HG03342 (cell line): ENCODE results near the gene MYH15.

ENCODE experiments used
- ATAC-seq: cut with Tn5 transposase; IDR thresholded peaks from one replicate; pipeline ENCODE4 v1.9.1; 2021; ENCODE audit warnings: mild to moderate bottlenecking, moderate library complexity; ENCODE audit not compliant: unreplicated experiment

MYH15 gene

GRCh38 chr3:108510496-108510895, at the start of gene MYH15:
Gene MYH15 (minus strand): TSS chr3:108510596. CDS start chr3:108510530, 66 bp downstream.
- ATAC-seq = no peak

GRCh38 chr3:108555966-108556581, 45.7 kb upstream of the MYH15 start:
- no peak for ATAC-seq

DNA sequence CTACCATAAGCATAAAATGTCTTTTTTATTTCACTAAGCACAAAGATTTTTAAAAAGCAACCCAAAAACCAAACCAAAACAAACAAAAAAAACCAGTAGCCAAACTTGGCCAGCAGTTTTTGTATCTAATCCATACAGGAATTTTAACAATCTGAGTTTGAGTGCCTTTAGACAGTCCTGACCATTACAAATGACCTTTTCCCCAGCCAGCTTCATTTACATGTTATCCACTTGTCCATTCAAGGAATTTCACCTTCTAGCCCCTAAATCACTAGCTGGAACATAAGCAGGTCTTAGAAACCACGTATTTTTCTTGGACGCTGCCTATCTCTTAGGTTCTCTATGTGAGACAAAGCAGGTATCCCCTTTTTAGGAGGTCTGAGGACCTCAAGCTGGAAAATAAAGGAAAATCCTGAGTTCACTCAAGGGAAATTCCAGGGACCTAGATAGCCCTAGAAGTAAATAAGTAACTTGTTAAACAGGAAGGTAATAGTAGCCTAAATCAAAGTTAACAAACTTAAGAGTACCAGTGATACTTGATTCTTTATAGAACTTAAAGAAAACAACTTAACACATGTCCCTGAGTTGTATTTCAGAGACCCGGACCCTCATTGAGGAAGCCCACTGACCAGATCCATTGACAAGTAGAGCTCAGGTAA, 44.6 kb upstream of the MYH15 start:
- ATAC-seq = no peak

DNA sequence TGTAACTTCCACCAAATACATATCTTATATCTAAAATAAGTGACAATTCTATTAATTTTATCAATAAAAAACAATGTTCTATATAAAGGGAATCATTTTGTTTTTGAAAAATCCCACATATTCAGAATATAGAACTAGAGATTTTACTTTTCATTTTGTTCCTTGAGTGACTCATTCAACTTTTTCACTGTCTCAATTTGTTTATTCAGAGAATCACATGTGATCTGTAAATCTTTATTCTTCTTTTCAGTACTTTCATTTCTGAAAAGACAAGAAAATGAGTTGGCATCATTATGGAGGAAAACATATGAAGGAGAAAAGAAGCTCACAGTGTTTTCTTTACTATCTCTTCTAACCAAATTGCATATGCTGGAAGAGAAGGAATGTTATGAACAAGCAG, 43.8 kb upstream of the MYH15 start:
- no peak for ATAC-seq

GRCh38 chr3:108552267-108553159, 42.1 kb upstream of the MYH15 start:
- no peak for ATAC-seq

DNA sequence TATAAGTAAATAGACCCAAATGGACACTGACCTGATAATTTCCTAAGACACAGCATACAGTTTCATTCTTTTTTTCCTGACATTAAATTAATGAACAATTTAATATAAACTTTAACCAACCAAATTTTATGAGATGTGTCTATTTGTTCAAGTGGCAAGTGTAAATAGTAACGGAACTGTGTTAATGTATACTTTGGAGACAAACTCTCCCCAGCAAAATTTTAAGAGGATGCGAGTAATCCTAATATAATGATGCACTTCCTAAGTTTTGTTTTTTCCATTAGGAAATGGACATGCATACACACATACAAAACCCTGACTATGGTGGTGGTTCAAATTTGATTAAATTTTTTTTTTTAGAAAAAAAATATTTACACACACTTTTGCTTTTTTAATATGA, 38.5 kb upstream of the MYH15 start:
- no peak for ATAC-seq

GRCh38 chr3:108548304-108548703, 37.9 kb upstream of the MYH15 start:
- no peak for ATAC-seq

- no peak for ATAC-seq
These were observed 36.3 kb upstream of the MYH15 start for GRCh38 chr3:108546692-108547091.

DNA sequence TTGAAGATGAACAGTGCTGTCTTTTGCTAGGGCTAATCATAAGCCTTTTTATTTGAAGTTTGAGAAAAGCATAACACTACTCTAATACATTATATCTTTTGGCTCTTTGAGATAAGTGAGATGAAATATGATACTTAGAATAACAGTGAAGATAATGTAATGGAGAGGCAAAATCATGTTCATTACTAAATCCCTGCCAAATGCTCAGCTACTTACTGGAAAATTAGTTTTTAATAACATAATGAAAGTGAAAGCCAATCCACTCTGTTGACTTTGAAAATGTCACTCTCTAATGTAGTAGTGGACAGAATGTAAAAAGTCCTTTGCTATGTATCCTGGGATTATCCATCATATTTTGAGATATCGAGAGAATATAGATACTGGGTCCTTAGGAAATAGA, 35.9 kb upstream of the MYH15 start:
- ATAC-seq = no peak

DNA sequence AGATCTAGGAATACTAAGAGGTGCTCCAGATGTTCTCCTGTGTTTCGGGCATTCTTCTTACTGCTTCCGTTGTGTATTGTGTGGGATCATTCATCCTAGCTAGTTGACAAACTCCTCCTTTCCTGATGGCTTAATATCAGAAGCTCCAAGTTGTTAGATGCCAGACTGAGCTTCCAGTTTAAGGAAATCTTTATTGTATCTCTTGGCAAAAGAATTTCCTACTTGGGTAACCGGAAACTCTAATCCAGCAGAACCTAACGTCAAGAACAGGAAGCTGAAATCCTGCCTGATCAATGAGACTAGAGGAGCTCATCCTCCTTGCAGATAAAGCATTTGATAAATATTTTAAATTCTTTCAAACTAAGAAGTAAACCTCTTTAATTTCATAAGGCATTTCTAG, 27.7 kb upstream of the MYH15 start:
- ATAC-seq = no peak

DNA sequence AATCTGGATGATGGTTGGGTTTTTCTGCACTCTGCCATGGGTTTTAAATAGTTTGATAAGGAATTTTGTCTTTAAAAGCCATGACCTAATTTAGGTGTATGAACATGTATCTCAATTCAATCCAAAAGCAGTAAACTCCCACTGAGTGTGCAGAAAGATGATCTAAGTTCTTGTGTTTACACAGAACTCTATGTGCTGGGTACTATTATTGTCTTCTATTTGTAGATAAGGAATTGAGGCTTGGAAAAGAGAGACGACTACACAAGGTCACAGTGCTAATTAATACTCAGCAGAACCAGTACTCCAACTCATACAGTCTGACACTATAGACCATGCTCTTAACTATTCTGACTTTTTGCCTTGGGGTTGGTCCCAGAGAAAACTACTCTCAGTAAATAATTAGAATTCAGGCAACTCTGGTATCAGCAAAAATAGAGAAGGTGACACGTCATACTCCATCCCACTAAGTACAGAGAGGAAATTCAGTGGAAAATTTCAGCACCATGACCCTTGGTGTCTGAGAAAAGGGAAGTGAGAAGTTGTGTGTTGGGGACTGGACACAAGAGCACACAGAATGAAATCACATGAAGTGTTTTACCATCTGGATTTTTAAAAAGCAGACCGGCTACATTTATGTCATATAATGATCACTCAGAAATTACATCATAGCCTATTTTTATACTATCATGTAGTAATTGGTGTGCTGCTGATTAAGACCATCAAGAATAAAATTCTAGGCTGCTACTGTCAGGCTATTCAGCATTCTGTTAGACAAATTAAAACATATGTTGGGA, 18.3 kb upstream of the MYH15 start:
- peak; percentile 92 for ATAC-seq

DNA sequence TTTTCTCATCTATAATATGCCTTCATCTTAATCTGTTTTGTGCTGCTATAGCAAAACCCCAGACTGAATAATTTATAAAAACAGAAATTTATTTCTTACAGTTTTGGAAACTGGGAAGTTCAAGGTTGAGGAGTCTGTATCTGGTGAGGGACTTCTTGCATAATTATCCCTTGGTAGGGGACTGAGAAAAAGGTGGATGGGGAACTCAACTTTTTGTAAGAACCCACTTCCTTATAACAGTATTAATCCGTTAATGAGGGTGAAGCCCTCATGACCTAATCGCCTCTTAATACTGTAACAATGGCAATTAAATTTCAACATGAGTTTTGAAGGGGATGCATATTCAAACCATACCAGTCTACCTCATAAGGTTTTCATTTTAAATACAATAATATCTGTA, 17.4 kb upstream of the MYH15 start:
- ATAC-seq = no peak

GRCh38 chr3:108527109-108527508, 16.7 kb upstream of the MYH15 start:
- no peak for ATAC-seq

DNA sequence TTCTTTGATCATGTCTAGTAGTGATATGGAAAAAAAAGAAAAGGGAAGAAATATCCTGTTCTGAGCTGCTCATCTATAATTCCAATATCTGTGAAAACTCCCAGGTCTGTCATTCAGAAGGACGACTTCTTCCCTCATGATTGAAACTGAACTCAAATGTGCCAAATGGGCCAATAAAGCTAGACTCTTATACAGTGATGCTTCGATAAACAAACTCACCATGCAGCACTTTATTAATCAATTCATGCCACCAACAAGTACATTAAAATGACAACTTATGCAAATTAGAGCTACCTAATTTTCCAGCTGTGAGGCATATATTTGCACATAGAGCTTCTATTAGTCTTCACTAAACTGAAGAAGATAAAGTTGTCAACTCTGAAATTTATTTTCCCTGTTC, 15.6 kb upstream of the MYH15 start:
- ATAC-seq = no peak

DNA sequence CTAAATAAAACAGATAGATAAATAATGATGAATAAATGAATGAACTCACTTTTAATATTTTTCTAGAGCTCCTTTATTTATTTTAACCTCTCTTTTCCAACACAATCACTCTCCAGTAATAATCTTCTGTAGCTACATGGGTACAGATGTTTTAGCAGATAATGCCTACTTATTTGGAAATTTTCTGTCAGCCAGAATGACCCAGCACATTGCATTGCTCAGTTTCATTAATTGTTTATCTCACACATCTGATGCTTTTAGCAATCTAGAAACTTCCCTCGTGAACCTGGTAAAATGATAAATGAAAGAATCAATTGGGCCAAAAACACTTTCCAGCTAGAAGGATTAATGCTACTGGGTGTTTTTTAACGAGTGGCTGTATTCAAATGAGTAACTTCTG, 14.9 kb upstream of the MYH15 start:
- no peak for ATAC-seq

DNA sequence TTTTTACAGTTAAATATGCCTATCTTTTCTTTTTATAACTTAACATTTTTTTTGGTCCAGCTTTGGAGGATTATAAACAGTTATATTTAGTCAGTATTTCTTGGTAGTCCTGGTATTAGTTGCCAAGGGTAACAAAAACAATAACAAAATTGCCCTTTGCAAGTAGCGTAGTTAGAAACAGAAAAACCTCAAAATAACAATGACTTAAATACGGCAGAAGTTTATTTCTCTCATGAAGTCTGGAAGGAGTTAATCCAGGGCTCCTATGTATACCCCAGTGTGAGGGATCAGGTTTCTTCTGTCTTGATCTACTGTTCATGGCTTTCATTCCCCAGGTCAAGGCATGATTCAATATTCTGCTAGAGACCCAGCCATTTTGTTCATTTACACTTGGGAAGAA, 14.1 kb upstream of the MYH15 start:
- no peak for ATAC-seq

DNA sequence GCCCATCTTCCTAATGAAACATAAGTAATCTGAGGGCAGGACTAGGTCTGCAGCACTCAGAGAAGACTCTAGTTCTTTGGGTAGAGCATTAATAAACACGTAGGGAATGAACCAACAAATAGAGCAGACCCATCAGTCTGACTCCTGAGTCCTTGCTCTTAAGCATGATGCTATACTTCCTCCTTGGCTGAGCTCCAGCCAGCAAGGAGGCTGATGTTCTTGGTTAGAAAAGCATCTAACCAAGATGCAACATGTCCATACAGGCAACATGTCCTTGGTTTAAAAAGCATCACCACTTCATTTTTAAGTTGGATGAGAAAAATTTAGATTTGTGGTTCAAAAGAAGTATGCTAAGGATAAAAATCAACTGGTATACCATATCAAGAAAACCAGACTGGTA, 8.5 kb upstream of the MYH15 start:
- ATAC-seq = no peak

- no peak for ATAC-seq
These were observed 6.5 kb upstream of the MYH15 start for GRCh38 chr3:108516881-108517280.

GRCh38 chr3:108513961-108514360, 3.6 kb upstream of the MYH15 start:
- ATAC-seq = no peak

DNA sequence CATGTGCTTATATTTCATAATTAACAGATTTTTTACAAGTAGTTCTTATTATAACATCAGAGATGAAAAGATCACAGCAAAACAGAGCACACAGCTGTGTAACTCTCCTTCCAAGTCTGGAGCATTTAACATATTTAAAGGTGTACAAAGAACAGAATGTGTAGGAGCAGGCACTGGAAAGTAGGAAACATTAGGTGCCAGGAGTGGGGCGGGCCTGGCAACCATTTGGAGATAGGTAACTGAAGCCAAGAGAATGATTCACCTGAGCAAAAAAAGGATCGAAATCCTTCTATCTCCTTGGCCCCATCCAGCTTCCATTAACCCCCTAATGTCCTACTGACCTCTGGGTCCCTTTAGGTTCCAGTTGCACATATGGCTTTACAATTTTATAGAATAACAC, 2.3 kb upstream of the MYH15 start:
- ATAC-seq = no peak

DNA sequence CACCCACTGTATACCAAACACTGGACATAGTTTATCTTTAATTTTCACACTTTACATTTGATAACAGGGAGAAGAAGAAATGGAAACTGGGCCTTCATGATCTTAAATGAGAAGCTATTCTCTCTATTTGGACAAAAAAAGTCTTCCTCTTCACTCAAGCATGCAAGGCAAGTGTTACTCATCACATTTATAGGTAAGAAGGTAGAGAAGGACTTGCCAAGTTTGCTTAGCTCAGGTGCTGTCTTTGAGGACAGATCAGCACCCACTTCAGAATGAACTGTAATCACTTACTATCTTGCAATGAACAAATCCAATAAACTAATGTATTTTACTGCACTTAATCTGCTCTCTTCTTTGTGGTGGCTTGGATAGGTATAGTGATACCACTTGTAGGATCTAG, 1.1 kb upstream of the MYH15 start:
- no peak for ATAC-seq
